Kidney (tissue), 14 donors: Measurements from ENCODE around the gene SLC25A47. TPM values are rescaled to one million over a fixed set of nuclear protein-coding genes. Genes with fewer than 3 reads are reported as not detected.
"Not testable (repeated sequence)": the region's sequence is repeated elsewhere in the genome, so short reads cannot be mapped to it uniquely, and the experiment has no call there.

ENCODE experiments used
- DNase-seq, 5 donors: peaks; one replicate each; pipeline ENCODE4 v3.0.0-alpha.2; 2013 to 2020
- FAIRE-seq: peaks from 2 replicates; lab custom pipeline; 2012; peaks lifted over from hg19 to GRCh38; lab: Jason Lieb, UNC
- H3K27ac ChIP-seq, 2 donors: one replicate each; pipeline ENCODE4 v1.7.0; 2013; ENCODE audit warnings: low read depth in 2 of 2, low read length in 2 of 2, inconsistent platforms in 1 of 2
- H3K27me3 ChIP-seq: one replicate; pipeline ENCODE4 v1.7.1; 2013; ENCODE audit warnings: low read length, inconsistent platforms; ENCODE audit not compliant: control insufficient read depth, insufficient read depth
- H3K36me3 ChIP-seq, 3 donors: one replicate each; pipeline versions ENCODE4 v1.7.0 to v1.7.1; 2013; ENCODE audit warnings: low read length in 3 of 3, control low read depth in 1 of 3, inconsistent platforms in 1 of 3; ENCODE audit not compliant: insufficient read depth in 3 of 3, control insufficient read depth in 2 of 3
- H3K4me1 ChIP-seq, 3 donors: one replicate each; pipeline versions ENCODE4 v1.7.0 to v1.7.1; 2013; ENCODE audit warnings: low read length in 3 of 3, inconsistent platforms in 1 of 3, low read depth in 1 of 3; ENCODE audit not compliant: control insufficient read depth in 2 of 3, insufficient read depth in 2 of 3
- H3K4me3 ChIP-seq, 3 donors: one replicate each; pipeline versions ENCODE4 v1.7.0 to v1.8.1; 2013; ENCODE audit warnings: low read length in 3 of 3, control low read depth in 1 of 3, inconsistent platforms in 1 of 3
- H3K9ac ChIP-seq, 3 donors: one replicate each; pipeline versions ENCODE4 v1.7.0 to v1.7.1; 2013; ENCODE audit warnings: low read length in 3 of 3, control low read depth in 1 of 3, inconsistent platforms in 1 of 3
- H3K9me3 ChIP-seq, 3 donors: one replicate each; pipeline versions ENCODE4 v1.7.0 to v1.7.1; 2013; ENCODE audit warnings: low read length in 3 of 3, control low read depth in 1 of 3, inconsistent platforms in 1 of 3; ENCODE audit not compliant: control insufficient read depth in 2 of 3, insufficient read depth in 1 of 3
- intact Hi-C: fragments of 100-400 bp; cut with DNase I; formaldehyde crosslinking; loops from one replicate; pipeline ENCODE4 v1.11.1; 2022
- polyA plus RNA-seq: library from polyadenylated mRNA; stranded (reverse); fragments of 350-450 nt; fragmentation: Illumina TruSeq; extraction: RNeasy Lipid Tissue Mini Kit (QIAGEN cat#74804); gene quantifications from one replicate; pipeline ENCODE4 v1.2.3, GENCODE V29; 2014; ENCODE audit warnings: low read depth, low replicate concordance; ENCODE audit not compliant: insufficient read depth
- total RNA-seq: library from RNA; stranded (reverse); fragmentation: NEBNext Ultra II Directional; extraction: Animal tissue kit (Norgen Biotek cat#: 25700); gene quantifications from one replicate; pipeline ENCODE4 v1.2.1, GENCODE V29; 2021
- TF ChIP-seq, protein P1 (sequence below): IDR thresholded peaks from 3 replicates; pipeline ENCODE4 v1.5.1; 2012; ENCODE audit warnings: mild to moderate bottlenecking, moderate library complexity, borderline replicate concordance; ENCODE audit not compliant: insufficient read depth; ENCODE audit errors: extremely low read depth
- donor health status: control.
- donor health status: control.
- donor health status: control.
- donor health status: control.
- donor health status: control.
- donor health status: DM: yes; HTN: yes; CAD: no.
- donor health status: Normal renal cell carcinoma (clear cell type).

Gene SLC25A47
- total and polyA plus RNA-seq, 2 donors from 2014 or later, result 1.0 TPM; not detected in 1

DNA sequence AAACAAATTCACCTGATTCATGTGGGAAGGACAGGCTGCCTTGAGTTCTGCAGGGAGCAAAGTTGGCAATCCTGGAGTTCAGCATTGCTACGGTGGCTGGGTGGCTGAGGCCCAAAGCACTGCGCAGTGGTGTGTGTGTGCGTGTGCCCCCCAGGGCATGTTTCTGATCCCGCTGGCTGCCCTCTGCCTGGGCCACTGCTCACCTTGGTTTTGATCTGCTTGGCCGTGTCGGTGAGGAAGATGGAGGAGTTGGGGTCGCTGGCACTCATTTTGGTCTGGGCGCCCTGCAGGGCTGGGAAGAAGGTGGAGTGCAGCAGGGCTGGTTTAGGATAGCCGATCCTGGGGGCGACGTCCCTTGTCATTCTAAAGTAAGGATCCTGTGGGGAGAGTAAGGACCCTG, 19.1 kb downstream of the SLC25A47 start:
- FAIRE-seq (no peak), DNase-seq (peak in 2 of 5 donors; percentile 38 to 46)
- Histone ChIP-seq H3K4me3 (no peak overlapping the region), H3K27me3 (no peaks in the 10 kb centered on the region), H3K27ac (no peak overlapping the region), H3K4me1 (peaks cover 0 to 9% (median 0%) of the 10 kb centered on the region in 3 donors), H3K9me3 (no peaks in the 10 kb centered on the region), H3K9ac (no peak overlapping the region), H3K36me3 (peaks cover 0 to 10% (median 8%) of the 10 kb centered on the region in 3 donors)
- intact Hi-C loops, result no loop called here
- TF ChIP-seq, protein P1, sequence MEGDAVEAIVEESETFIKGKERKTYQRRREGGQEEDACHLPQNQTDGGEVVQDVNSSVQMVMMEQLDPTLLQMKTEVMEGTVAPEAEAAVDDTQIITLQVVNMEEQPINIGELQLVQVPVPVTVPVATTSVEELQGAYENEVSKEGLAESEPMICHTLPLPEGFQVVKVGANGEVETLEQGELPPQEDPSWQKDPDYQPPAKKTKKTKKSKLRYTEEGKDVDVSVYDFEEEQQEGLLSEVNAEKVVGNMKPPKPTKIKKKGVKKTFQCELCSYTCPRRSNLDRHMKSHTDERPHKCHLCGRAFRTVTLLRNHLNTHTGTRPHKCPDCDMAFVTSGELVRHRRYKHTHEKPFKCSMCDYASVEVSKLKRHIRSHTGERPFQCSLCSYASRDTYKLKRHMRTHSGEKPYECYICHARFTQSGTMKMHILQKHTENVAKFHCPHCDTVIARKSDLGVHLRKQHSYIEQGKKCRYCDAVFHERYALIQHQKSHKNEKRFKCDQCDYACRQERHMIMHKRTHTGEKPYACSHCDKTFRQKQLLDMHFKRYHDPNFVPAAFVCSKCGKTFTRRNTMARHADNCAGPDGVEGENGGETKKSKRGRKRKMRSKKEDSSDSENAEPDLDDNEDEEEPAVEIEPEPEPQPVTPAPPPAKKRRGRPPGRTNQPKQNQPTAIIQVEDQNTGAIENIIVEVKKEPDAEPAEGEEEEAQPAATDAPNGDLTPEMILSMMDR, result no peak

DNA sequence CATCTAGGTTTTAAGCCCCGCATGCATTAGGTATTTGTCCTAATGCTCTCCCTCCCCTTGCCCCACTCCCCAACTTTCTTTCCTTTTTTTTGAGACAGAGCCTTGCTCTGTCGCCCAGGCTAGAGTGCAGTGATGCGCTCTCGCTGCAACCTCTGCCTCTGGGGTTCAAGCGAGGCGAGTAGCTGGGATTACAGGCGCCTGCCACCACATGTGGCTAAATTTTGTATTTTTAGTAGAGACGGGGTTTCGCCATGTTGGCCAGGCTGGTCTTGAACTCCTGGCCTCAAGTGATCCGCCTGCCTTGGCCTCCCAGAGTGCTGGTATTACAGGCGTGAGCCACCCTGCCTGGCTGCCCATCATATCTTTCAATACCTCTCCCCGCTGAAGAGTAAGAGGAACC, 19.7 kb downstream of the SLC25A47 start:
- H3K27me3 ChIP-seq, H3K4me3 ChIP-seq, DNase-seq, H3K9ac ChIP-seq, H3K4me1 ChIP-seq, H3K36me3 ChIP-seq, intact Hi-C loops, H3K9me3 ChIP-seq, H3K27ac ChIP-seq, FAIRE-seq: not testable (repeated sequence)

DNA sequence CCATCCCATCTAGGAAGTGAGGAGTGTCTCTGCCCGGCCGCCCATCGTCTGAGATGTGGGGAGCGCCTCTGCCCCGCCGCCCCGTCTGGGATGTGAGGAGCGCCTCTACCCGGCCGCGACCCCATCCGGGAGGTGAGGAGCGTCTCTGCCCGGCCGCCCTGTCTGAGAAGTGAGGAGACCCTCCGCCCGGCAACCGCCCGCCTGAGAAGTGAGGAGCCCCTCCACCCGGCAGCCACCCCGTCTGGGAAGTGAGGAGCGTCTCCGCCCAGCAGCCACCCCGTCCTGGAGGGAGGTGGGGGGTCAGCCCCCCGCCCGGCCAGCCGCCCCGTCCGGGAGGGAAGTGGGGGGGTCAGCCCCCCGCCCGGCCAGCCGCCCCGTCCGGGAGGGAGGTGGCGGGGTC, 21.5 kb downstream of the SLC25A47 start:
- H3K27me3 ChIP-seq, H3K27ac ChIP-seq, H3K4me3 ChIP-seq, H3K4me1 ChIP-seq, intact Hi-C loops, H3K9me3 ChIP-seq, H3K9ac ChIP-seq, H3K36me3 ChIP-seq, FAIRE-seq: not testable (repeated sequence)
- peak in 1 of 5 donors; percentile 53 for DNase-seq

DNA sequence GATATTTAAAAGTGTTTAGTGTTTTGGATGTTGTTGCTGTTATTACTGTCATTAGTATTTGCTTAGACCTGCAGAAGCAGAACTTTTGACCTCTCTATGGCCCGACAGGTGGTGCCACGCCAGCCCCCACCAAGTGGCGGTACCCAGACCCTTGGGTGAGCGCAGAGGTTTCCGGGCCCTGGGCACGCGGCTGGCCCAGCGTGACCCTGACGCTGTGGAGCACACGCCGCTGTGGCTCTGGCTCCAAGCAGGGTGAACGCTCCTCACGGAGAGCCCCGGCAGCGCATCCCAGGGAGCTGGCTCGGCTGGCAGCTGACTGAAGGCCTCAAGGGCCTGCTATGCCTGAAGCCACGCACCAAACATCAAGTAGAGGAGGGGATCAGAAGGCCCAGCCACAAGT, 22.6 kb downstream of the SLC25A47 start:
- FAIRE-seq (no peak), DNase-seq (peak in 1 of 5 donors; percentile 51)
- Histone ChIP-seq H3K9ac (no peak overlapping the region), H3K36me3 (peaks cover 0 to 16% (median 7%) of the 10 kb centered on the region in 3 donors), H3K4me1 (peaks cover 0 to 9% (median 0%) of the 10 kb centered on the region in 3 donors), H3K27ac (no peak overlapping the region), H3K9me3 (no peaks in the 10 kb centered on the region), H3K4me3 (no peak overlapping the region), H3K27me3 (no peaks in the 10 kb centered on the region)
- intact Hi-C loops, result no loop called here
- TF ChIP-seq, protein P1, result no peak
